Activated T-helper 9 cell treated with anti-CD3 and anti-CD28 coated beads, Interleukin-2, amount 50 U/mL, for 16 hours (primary cell): ENCODE measurements around the gene LSAMP.
"Not testable (repeated sequence)": the region's sequence is repeated elsewhere in the genome, so short reads cannot be mapped to it uniquely, and the experiment has no call there.

Experiments used
- DNase-seq: peaks from one replicate; pipeline ENCODE4 v3.0.0-alpha.2; 2020; ENCODE audit warnings: low read depth

The LSAMP gene

GRCh38 chr3:116103868-116104530 is 341.3 kb downstream of the LSAMP start:
- DNase-seq: no peak

GRCh38 chr3:116102037-116102436 is 343.2 kb downstream of the LSAMP start:
- no peak for DNase-seq

DNA sequence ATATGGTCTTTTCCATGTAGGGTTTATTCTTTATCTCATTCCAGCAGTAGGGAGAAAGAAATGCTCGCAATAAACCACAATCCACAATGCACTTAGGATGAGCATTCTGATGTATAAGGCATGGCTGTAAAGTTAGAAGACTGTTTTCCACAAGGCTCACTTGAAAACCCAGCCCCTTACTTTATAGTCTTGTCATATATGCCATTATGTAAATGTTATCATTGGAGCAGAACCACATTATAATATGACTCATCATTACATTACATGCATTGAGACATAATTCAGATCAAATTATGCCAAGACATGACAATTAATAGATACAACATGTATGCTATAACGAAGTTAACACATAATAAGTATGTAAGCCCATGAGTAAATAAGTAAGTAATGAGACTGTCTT is 348.1 kb downstream of the LSAMP start:
- no peak for DNase-seq

GRCh38 chr3:116096631-116097030 is 348.7 kb downstream of the LSAMP start:
- no peak for DNase-seq

GRCh38 chr3:116093374-116093773 is 351.9 kb downstream of the LSAMP start:
- DNase-seq: no peak

GRCh38 chr3:116087426-116087825 is 357.9 kb downstream of the LSAMP start:
- no peak for DNase-seq

- no peak for DNase-seq
These were observed 360.1 kb downstream of the LSAMP start for GRCh38 chr3:116084999-116085791.

GRCh38 chr3:116083683-116084082 is 361.6 kb downstream of the LSAMP start:
- no peak for DNase-seq

DNA sequence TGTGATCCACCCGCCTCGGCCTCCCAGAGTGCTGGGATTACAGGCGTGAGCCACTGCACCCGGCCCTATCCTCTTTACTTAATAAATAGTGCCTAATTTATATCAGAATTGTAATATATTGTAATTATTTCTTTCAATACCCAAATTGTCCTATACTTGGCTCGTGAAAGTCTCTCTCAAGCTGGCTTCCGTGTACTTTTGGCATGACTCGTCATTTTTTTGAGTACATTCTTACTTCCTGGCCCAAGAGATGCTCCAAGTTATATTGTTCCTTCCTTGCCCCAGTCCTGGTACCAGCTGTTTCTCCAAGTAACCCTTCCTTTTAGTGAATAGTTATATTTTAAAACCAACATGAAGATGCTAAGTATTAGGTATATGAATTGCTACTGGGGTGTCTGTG is 366.7 kb downstream of the LSAMP start:
- DNase-seq: no peak

DNA sequence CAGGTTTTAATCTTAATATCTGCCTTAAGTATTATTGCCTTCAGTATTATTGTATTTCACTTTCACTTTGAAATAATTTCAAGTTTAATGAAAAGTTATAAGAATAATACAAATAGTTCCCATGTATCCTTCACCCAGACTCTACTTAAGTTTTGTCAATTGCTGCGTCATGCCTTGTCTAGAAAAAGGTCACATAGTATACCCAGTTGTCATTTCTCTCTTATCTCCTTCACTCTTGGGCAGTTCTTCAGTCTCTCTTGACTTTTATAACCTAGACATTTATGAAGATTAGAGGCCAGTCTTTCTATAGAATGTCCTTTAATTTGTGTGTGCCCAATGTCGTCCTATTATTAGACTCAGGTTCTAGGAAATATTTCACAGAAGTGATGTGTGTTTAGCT is 367.7 kb downstream of the LSAMP start:
- DNase-seq: no peak

DNA sequence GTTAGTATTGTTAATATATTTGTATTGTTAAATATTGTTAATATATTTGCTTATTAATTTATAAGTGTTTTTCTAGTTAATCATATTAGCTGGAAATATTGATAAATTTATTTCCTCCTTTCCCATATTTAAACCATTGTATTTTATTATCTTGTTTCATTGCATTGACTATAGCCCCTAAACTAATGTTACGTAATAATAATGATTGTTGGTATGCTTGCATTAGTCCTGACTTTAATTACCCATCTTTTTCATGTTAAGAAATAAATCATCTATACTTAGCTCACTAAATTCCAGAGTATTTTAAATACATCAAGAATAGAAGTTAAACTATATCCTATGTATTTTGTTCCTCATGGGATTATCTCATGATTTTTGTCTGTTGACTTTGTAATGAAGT is 368.2 kb downstream of the LSAMP start:
- DNase-seq: no peak

GRCh38 chr3:116070516-116071278 is 374.6 kb downstream of the LSAMP start:
- not testable (repeated sequence) for DNase-seq

GRCh38 chr3:116070061-116070460 is 375.2 kb downstream of the LSAMP start:
- no peak for DNase-seq

DNA sequence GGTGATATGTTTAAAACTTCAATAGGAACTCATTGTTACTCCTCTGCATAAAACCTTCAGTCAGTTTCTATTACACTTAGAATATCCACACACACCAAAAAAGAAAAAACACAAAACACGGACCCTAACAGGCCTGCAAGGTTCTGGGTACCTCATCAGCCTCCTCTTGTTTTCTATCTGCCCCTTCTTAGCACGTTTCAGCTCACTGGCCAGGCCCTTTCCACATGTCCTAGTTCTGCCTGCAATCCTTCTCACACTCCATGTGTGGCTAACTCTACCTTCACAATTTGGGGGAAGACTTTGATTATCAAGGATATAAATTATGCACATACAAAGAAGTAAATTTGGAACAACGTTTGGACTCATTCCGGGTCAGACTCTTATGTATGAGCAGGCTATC is 376.3 kb downstream of the LSAMP start:
- no peak for DNase-seq

- DNase-seq: no peak
These were observed 378.0 kb downstream of the LSAMP start for GRCh38 chr3:116067326-116067725.

DNA sequence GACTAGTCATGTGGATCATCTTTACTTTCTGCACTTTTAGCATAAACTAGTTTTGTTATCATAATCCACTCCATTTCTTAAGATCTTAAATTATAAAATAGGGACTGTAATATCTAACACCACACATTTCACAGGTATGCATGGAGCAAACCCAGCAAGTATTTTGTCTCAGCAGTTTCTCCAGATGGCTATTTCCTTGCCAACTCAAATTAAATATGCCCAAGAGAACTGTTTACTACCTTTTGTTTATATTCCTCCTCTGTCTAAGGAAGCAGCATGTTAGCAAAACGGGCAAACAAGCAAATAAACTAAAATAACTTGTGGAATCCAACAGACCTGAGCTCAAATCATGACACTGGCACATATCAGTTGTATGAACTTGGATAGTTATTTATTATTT is 379.8 kb downstream of the LSAMP start:
- DNase-seq: no peak

GRCh38 chr3:116064646-116065045 is 380.6 kb downstream of the LSAMP start:
- no peak for DNase-seq

DNA sequence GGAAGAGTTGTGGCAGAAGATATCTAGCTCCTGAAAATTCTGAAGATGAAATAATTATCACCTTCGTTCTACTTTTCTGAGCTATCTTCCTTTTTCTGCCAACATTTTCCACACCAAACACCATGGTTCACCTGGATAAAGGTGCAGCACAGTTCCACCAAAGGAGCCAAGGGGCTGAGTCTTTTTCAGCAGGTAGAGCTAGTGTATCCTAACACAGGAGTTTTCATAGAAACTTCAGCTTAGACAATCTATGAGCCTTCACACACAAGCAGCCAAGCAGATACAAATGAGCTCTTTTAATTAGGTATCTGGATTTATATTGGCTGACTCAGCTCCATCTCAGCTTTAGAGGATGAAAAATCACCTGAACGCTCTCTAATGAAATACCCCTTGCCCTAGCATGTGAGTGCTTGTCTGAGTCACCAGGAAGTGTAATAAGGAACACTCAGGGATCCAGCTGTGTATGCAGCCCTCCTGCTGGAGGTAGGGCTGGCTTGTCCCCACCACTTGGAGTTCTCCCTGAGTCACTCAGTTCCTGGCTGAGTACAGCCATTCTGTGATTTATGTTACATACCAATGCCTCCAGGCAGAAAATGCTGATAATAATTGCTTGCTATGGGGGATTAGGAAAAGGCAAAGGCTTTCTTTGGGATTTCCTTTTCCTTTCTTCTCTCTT is 385.7 kb downstream of the LSAMP start:
- no peak for DNase-seq

DNA sequence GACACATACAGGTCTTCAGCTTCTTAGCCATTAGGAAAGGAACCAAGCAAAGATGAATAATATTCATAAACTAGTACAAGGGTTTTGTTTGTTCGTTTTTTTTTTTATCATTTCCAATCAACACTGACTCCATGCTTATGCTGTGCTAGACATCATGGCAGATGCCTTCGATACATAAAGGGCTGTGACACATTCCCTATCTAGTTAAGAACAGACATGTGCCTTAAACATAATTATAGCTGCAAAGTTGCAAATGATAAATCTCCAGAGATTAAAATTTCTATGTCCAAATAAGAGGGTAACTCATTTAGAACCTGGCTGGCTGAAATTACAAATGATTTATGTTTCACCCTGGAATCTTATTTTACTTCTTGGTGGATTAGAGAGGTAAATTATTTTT is 386.4 kb downstream of the LSAMP start:
- DNase-seq: no peak

DNA sequence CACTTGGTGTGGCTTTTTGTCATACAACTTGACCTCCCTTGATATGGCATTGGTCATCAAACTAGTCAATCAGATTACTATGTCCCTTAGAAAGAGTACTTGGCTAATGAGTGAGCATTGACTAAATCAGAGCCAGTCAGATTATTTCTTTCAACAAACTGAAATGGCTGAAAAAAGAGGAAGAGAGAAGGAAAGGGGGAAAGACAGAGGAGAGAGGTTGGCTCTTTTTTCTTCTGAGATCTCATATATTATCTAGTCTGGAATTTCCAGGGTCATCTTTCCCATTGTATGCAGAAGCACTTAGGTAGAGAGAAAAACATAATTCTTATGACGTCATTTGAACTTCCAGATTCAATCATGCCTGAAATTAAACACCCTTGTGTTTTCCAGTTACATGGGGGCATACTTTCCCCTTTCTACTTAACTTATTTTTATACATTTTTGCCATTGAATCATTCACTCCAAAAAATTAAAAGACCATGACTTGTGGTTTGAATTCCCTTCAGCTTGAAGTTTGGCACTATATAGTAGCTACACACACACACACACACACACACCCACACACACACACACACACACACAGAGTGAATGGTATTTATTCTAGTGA is 387.8 kb downstream of the LSAMP start:
- no peak for DNase-seq

DNA sequence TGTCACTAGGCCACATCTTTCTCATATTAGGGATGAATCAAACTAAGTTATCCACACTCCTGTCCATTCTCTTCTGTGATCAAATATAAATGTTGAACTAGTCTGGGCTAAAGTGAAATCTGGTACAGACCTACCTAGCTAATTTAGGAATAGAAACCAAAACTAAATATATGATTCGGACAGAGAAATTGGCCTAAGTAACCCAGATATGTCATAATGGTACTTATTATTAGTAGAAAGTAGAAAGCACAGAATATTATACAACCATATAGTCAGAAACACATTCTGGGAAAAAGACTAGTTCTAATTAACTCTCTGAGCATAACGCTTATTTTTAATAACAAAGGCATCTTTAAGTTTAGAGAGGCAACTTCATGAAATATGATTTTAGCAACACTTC is 389.0 kb downstream of the LSAMP start:
- DNase-seq: no peak

- no peak for DNase-seq
These were observed 392.3 kb downstream of the LSAMP start for GRCh38 chr3:116053017-116053416.
